Hepatocyte (in vitro differentiated cells): ENCODE measurements around the gene FBXO10. TPM values are rescaled to one million over a fixed set of nuclear protein-coding genes. Genes with fewer than 3 reads are reported as not detected.
"Not testable (repeated sequence)": the region's sequence is repeated elsewhere in the genome, so short reads cannot be mapped to it uniquely, and the experiment has no call there.

Experiments
- DNase-seq: peaks from one replicate; pipeline ENCODE4 v3.0.0-alpha.2; 2016; ENCODE audit warnings: low spot score
- H2AFZ ChIP-seq: fragments of 200-600 bp; sonication (generic); 2 replicates; pipeline ENCODE4 v1.6.0; 2016; ENCODE audit warnings: antibody characterized with exemption, mild to moderate bottlenecking
- H3K27ac ChIP-seq: fragments of 200-600 bp; sonication (generic); 2 replicates; pipeline ENCODE4 v1.5.1; 2016; ENCODE audit warnings: mild to moderate bottlenecking
- H3K27me3 ChIP-seq: fragments of 200-600 bp; sonication (generic); 2 replicates; pipeline ENCODE4 v1.6.1; 2016
- H3K36me3 ChIP-seq: fragments of 200-600 bp; sonication (generic); replicated peaks from 2 replicates; pipeline ENCODE4 v1.5.1; 2016; ENCODE audit warnings: low read depth; ENCODE audit not compliant: insufficient read depth
- H3K4me1 ChIP-seq: fragments of 200-600 bp; sonication (generic); 2 replicates; pipeline ENCODE4 v1.5.1; 2016; ENCODE audit warnings: mild to moderate bottlenecking, moderate library complexity; ENCODE audit not compliant: insufficient read depth
- H3K4me2 ChIP-seq: fragments of 200-600 bp; sonication (generic); 2 replicates; pipeline ENCODE4 v1.6.0; 2016
- H3K4me3 ChIP-seq: fragments of 200-600 bp; sonication (generic); 2 replicates; pipeline ENCODE4 v1.5.1; 2016; ENCODE audit warnings: mild to moderate bottlenecking
- H3K79me2 ChIP-seq: fragments of 200-600 bp; sonication (generic); 2 replicates; pipeline ENCODE4 v1.6.0; 2017; ENCODE audit warnings: mild to moderate bottlenecking
- H3K9me2 ChIP-seq: fragments of 200-600 bp; sonication (generic); replicated peaks from 2 replicates; pipeline ENCODE4 v1.6.0; 2017; ENCODE audit warnings: mild to moderate bottlenecking; ENCODE audit not compliant: insufficient read depth
- H3K9me3 ChIP-seq: fragments of 200-600 bp; sonication (generic); 2 replicates; pipeline ENCODE4 v1.5.1; 2016; ENCODE audit warnings: low read depth, mild to moderate bottlenecking
- H4K20me1 ChIP-seq: fragments of 200-600 bp; sonication (generic); 2 replicates; pipeline ENCODE4 v1.6.0; 2016; ENCODE audit warnings: mild to moderate bottlenecking; ENCODE audit not compliant: insufficient read depth, poor library complexity, severe bottlenecking
- CTCF ChIP-seq: fragments of 200-600 bp; sonication (generic); IDR thresholded peaks from 2 replicates; pipeline ENCODE4 v1.5.1; 2016; ENCODE audit warnings: antibody characterized with exemption, mild to moderate bottlenecking; ENCODE audit not compliant: poor library complexity
- EZH2 ChIP-seq: fragments of 200-600 bp; sonication (generic); IDR thresholded peaks from 2 replicates; pipeline ENCODE4 v1.6.1; 2016; ENCODE audit warnings: antibody characterized with exemption, mild to moderate bottlenecking, borderline replicate concordance
- EZH2phosphoT487 ChIP-seq: fragments of 200-600 bp; sonication (generic); IDR thresholded peaks from one replicate; pipeline ENCODE4 v1.6.1; 2018; ENCODE audit warnings: antibody characterized with exemption, mild to moderate bottlenecking, low read depth, moderate library complexity; ENCODE audit not compliant: unreplicated experiment, severe bottlenecking
- WGBS: methylation state at CpG from one replicate; pipeline ENCODE4 v1.1.6; 2016; ENCODE audit warnings: low lambda C conversion rate; ENCODE audit errors: missing lambda C conversion rate; 5-methylcytosine and 5-hydroxymethylcytosine counted together
- polyA plus RNA-seq: library from polyadenylated mRNA; unstranded; fragments of >200 nt; fragmentation: Nextera tagmentation; extraction: Ambion mirVana; gene quantifications from 2 replicates; pipeline ENCODE4 v1.2.1, GENCODE V29; 2016
- total RNA-seq: library from RNA; depleted of rRNA; stranded (reverse); fragments of >200 nt; gene quantifications from 2 replicates; pipeline ENCODE4 v1.2.3, GENCODE V29; 2014

Gene FBXO10
- total and polyA plus RNA-seq, 2 experiments from 2014 or later, result 7.4 to 12.5 TPM

GRCh38 chr9:37512437-37512836 is 63.7 kb downstream of the FBXO10 start:
- Histone ChIP-seq H3K36me3 (no peaks in the 10 kb centered on the region), H4K20me1 (no peaks in the 10 kb centered on the region), H3K9me3 (no peaks in the 10 kb centered on the region), H2AFZ (no peak overlapping the region), H3K27ac (no peak overlapping the region), H3K9me2 (no peaks in the 10 kb centered on the region), H3K4me2 (no peak overlapping the region), H3K79me2 (no peaks in the 10 kb centered on the region), H3K4me1 (no peaks in the 10 kb centered on the region), H3K4me3 (no peak overlapping the region), H3K27me3 (no peaks in the 10 kb centered on the region)
- TF ChIP-seq EZH2phosphoT487, result no peak
- no peak for TF ChIP-seq EZH2
- no peak for TF ChIP-seq CTCF
- no peak for DNase-seq
- 83% methylated on average over 10 of the region's 12 CpGs for WGBS

- Histone ChIP-seq H3K4me1 (no peaks in the 10 kb centered on the region), H3K27me3 (no peaks in the 10 kb centered on the region), H2AFZ (no peak overlapping the region), H3K9me2 (no peaks in the 10 kb centered on the region), H4K20me1 (no peaks in the 10 kb centered on the region), H3K27ac (no peak overlapping the region), H3K36me3 (no peaks in the 10 kb centered on the region), H3K79me2 (no peaks in the 10 kb centered on the region), H3K4me3 (no peak overlapping the region), H3K9me3 (no peaks in the 10 kb centered on the region), H3K4me2 (no peak overlapping the region)
- WGBS, result 87% methylated on average over 15 of the region's 15 CpGs
- TF ChIP-seq EZH2 (no peak), EZH2phosphoT487 (no peak), CTCF (peak; percentile 4)
- peak; percentile 16 for DNase-seq
Observed at GRCh38 chr9:37511016-37512010, 64.9 kb downstream of the FBXO10 start.

GRCh38 chr9:37510053-37510452 is 66.1 kb downstream of the FBXO10 start:
- WGBS, result 91% methylated on average over 5 of the region's 5 CpGs
- H3K36me3 ChIP-seq, H3K9me2 ChIP-seq, H4K20me1 ChIP-seq, DNase-seq, H3K9me3 ChIP-seq, H3K79me2 ChIP-seq, H2AFZ ChIP-seq, H3K4me3 ChIP-seq, H3K4me1 ChIP-seq, H3K27me3 ChIP-seq, H3K4me2 ChIP-seq, H3K27ac ChIP-seq: not testable (repeated sequence)

GRCh38 chr9:37509536-37509935 is 66.6 kb downstream of the FBXO10 start:
- H3K27me3 ChIP-seq, result no peaks in the 10 kb centered on the region
- no peaks in the 10 kb centered on the region for H3K36me3 ChIP-seq
- H3K4me1 ChIP-seq, result no peaks in the 10 kb centered on the region
- H3K27ac ChIP-seq, result no peak overlapping the region
- no peaks in the 10 kb centered on the region for H3K9me3 ChIP-seq
- no peak overlapping the region for H3K4me2 ChIP-seq
- no peak overlapping the region for H3K4me3 ChIP-seq
- no peak for DNase-seq
- 88% methylated on average over 7 of the region's 7 CpGs for WGBS
- no peaks in the 10 kb centered on the region for H3K79me2 ChIP-seq
- H4K20me1 ChIP-seq, result no peaks in the 10 kb centered on the region
- no peaks in the 10 kb centered on the region for H3K9me2 ChIP-seq
- H2AFZ ChIP-seq, result no peak overlapping the region
- TF ChIP-seq CTCF, result no peak
- no peak for TF ChIP-seq EZH2phosphoT487
- TF ChIP-seq EZH2, result no peak
